ENCODE data around the gene HOXA7. TPM values are rescaled to one million over a fixed set of nuclear protein-coding genes. Genes with fewer than 3 reads are reported as not detected.

The HOXA7 gene
- total RNA-seq, 1 donor from 2014 or later, result not detected

DNA sequence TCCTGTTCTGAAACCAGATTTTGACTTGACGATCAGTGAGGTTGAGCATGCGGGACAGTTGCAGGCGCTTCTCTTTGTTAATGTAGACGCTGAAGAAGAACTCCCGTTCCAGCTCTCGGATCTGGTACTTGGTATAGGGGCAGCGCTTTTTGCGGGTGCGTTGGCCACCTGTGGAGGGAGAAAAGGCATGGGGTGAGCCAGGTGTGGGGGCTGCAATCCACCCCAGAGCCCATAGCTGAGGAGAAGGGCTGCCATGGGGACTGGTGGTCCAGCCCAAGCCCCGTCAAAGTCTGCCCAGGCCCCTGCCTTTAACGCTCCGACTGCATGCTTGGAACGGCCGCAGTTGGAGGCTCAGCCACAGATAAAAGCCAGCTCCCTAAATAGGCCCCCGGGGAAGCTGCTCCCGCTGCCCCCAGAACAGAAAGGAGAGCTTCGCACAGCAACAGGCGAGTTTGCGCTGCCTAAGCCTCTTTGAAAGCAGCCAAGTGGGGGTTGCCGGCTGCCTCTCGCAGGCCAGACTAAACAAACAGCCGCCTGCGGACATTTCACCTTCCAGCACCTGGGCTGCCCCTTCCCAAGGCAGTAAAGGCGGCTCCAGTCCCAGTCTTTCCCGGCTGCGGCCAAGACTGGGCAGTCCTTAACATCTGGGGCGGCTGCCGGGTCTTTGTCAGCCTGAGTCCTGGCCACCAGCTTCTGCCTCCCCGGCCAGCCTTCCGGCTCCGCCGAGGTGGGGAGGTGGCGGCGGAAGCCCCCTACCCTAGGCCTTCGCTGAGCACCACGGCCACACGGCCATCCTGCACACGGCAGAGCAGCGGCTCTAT lies 26.6 kb upstream of the HOXA7 start:
- peaks cover 8% of the 10 kb centered on the region for H3K4me1 Mint-ChIP-seq (ENCODE audit: low read depth)
- no peaks in the 10 kb centered on the region for H3K9me3 Mint-ChIP-seq
- peaks cover 70% of the 10 kb centered on the region for H3K27me3 Mint-ChIP-seq (ENCODE audit: low read depth)
- no peak overlapping the region for H3K4me3 Mint-ChIP-seq (ENCODE audit: low read depth)
- H3K27ac Mint-ChIP-seq, result no peak overlapping the region
- DNase-seq (ENCODE audit: low spot score), result no peak
- no peaks in the 10 kb centered on the region for H3K36me3 Mint-ChIP-seq (ENCODE audit: low read depth)
- intact Hi-C loops (cut with micrococcal nuclease), result no loop called here

DNA sequence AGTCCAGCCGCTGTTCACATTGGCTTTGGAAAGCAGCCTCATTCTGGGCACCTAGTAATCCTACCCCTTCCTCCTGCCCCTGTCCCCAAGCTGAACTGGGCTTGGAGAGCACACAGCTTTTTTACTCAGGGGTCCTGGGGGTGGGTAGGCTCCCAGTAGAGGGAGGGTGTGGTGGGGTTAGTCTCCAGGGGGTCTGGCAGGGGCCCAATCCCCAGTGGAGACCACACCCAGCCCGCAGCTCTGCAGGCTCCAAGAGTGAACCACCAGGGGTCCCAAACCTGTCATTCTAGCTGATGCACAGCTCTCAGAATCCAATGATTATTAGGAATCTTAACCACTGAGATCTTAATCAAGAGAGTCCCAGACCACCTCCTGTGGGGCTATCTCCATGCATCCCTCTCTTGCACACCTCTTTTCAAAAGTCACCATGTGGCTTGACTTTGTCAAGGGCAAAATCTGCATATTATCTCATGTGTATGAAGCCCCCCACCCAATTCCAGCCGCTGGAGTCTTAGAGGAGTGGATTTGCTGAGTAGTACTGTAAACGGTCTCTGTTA lies 25.9 kb upstream of the HOXA7 start:
- no peak for DNase-seq (ENCODE audit: low spot score)
- Mint-ChIP-seq H3K36me3 (ENCODE audit: low read depth) (no peaks in the 10 kb centered on the region), H3K27ac (no peak overlapping the region), H3K4me3 (ENCODE audit: low read depth) (no peak overlapping the region), H3K27me3 (ENCODE audit: low read depth) (peaks cover 70% of the 10 kb centered on the region), H3K9me3 (no peaks in the 10 kb centered on the region), H3K4me1 (ENCODE audit: low read depth) (peaks cover 8% of the 10 kb centered on the region)
- intact Hi-C loops (cut with micrococcal nuclease), result no loop called here

DNA sequence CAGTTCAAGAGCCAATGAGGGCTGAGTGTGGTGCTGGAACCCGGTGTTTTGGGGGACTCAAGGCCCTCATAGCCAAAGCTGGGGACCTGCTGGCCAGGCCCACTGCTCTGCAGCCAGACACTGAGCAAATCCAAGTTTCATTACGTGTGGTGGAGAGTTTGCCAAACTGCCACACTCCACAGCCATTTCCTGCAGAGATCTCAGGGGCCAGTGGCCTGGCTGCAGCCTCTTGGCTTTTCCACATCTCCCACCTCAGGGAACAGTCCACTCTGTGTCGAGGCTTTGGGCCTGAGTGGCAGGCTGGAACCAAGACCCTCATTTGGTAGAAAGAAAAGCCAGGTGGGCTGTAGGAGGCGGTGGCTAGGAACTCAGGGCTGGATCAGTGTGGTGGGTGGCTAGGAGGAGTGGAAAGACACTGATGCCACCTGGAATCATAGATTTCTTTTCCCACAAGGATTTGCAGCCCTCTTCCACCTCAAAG lies 25.4 kb upstream of the HOXA7 start:
- H3K4me3 Mint-ChIP-seq (ENCODE audit: low read depth), result no peak overlapping the region
- no peak for DNase-seq (ENCODE audit: low spot score)

DNA sequence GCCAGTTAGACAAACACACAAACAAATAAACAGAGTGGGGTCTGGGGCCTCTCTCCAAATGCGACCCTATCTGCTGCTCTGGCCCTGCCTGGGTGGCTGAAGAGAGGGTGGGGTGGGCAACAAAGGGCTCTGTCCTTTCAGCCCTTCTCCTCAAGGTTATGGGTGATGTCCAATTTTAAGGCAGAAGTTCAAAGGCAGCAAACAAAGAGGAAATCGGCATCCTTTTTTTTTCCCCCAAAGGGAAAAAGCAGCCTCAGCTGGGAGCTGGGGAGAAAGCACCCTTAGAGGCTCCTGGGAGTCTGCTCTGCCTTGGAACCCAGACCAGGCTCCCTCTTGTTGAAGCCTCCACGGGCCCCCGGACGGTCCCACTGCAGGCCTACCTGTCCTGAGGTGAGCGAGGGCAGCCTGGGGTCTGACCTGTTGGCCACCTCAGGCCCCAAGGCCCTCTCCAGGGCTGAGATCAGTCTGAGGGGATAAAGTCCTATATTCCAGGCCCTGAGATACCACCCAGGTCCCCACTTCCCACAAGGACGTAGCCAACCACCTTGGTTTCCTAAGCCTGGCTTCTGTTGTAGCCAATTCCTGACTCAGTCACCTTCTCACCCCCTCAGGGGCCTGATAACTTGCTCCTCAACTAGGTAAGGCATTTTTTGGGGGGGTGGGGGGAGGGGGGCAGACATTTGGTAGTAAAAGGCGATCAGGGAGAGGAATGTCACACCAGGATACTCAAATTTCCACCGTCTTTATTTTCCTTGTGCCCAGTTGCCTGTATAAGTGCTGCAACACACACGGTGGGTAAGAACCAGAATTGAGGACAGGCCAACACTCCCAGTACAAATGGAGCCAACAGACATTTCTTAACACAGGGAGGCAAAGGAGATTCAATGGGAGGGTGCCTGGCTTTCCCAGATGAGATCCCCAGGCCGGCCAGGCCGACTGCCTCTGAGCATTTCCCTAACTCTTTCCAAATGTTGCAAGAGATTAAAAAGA lies 24.3 kb upstream of the HOXA7 start:
- Mint-ChIP-seq H3K27me3 (ENCODE audit: low read depth) (peaks cover 65% of the 10 kb centered on the region), H3K27ac (no peak overlapping the region), H3K9me3 (no peaks in the 10 kb centered on the region), H3K36me3 (ENCODE audit: low read depth) (no peaks in the 10 kb centered on the region), H3K4me1 (ENCODE audit: low read depth) (peaks cover 5% of the 10 kb centered on the region), H3K4me3 (ENCODE audit: low read depth) (no peak overlapping the region)
- intact Hi-C loops (cut with micrococcal nuclease), result no loop called here
- DNase-seq (ENCODE audit: low spot score), result no peak

More for the DNA sequence above, 25.4 kb upstream of the HOXA7 start:
- H3K36me3 Mint-ChIP-seq (ENCODE audit: low read depth), result no peaks in the 10 kb centered on the region
- peaks cover 66% of the 10 kb centered on the region for H3K27me3 Mint-ChIP-seq (ENCODE audit: low read depth)
- H3K9me3 Mint-ChIP-seq, result no peaks in the 10 kb centered on the region
- H3K4me1 Mint-ChIP-seq (ENCODE audit: low read depth), result peaks cover 8% of the 10 kb centered on the region
- intact Hi-C loops (cut with micrococcal nuclease), result no loop called here
- no peak overlapping the region for H3K27ac Mint-ChIP-seq

DNA sequence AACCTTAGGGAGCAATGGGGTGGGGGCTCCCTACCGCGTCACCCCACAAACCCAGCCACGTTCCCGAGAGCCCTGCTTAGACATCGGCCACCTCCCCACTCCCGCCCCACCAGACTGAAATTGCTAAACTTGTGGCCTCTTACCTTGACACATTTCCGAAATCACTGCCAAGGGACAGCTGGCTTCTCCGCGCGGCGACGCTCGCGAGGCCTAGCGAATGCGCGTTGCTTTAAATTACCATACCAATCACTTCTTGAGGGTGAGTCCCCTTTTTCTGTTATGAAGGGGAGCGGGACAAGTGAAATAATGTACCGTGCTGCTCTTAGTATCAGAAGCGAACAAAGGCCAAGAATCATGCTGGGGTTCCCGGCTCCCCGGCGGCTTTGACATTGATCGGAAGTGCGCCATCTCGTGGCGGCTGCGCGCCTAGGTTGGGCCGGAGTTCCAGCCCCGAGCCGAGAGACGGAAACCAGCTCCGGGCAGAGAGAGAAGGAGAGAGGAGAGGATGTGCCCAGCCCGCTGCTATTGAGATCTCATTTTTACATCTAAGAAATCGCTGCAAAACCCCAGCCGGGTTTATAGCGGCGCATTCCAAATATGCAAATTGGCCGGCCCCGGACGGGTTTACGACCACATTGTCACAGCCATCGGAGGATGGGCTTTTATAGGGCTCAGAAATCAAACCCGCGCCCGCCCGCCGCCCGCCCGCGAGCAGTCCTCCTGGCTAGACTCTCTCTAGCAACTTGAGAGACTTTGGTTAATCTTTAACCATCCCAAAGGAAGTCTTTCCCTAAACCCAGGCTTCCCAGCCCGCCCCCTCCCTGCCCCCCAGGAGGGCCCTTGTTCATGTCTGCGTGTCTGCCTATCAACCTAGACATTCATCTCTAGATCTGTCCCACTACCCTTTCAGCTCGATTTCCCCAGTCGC lies 23.3 kb upstream of the HOXA7 start:
- peaks cover 2% of the 10 kb centered on the region for H3K4me1 Mint-ChIP-seq (ENCODE audit: low read depth)
- no peaks in the 10 kb centered on the region for H3K9me3 Mint-ChIP-seq
- peak; percentile 45 for DNase-seq (ENCODE audit: low spot score)
- no peaks in the 10 kb centered on the region for H3K36me3 Mint-ChIP-seq (ENCODE audit: low read depth)
- no peak overlapping the region for H3K4me3 Mint-ChIP-seq (ENCODE audit: low read depth)
- peaks cover 63% of the 10 kb centered on the region for H3K27me3 Mint-ChIP-seq (ENCODE audit: low read depth)
- no peak overlapping the region for H3K27ac Mint-ChIP-seq
- intact Hi-C loops (cut with micrococcal nuclease), result no loop called here

DNA sequence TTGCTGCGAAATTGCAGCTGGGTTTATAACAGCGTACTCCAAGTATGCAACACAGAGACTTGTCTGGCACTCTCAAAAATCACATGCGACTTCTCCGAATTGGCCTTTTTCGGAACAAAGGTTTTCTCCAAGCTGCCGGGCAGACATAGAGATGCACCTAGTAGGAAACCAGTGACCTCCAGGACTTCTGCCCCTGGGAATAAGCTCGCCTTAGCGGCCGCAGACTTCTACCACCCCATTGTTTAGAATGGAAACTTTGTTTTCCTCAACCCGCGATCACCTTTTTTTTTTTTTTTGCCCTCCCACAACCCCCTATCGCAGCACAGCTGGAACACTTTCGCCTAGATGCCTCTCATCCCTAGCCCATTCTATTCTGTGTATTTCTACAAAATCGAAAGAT lies 22.6 kb upstream of the HOXA7 start:
- DNase-seq (ENCODE audit: low spot score), result no peak
- Mint-ChIP-seq H3K36me3 (ENCODE audit: low read depth) (no peaks in the 10 kb centered on the region), H3K4me3 (ENCODE audit: low read depth) (no peak overlapping the region), H3K9me3 (no peaks in the 10 kb centered on the region), H3K4me1 (ENCODE audit: low read depth) (no peaks in the 10 kb centered on the region), H3K27ac (no peak overlapping the region), H3K27me3 (ENCODE audit: low read depth) (peaks cover 64% of the 10 kb centered on the region)
- intact Hi-C loops (cut with micrococcal nuclease), result no loop called here

DNA sequence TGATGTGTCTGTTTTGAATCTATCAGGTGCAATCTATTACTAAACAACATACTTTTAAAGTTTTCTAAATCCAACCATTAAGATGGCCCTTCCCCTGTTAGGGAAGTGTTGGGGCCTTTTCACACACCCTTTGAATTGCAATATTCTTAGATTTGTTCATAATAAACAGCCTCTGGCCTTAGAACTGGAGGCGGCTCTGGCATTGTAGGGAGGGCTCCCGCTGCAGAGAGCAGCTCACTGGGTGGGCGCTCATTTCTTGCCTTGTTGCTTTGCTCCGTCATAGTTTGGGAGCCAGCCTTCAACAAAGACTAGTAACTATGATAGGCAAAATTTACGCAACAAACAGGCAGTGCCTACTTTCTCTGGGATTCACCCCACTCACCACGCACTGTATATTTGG lies 21.9 kb upstream of the HOXA7 start:
- Mint-ChIP-seq H3K4me1 (ENCODE audit: low read depth) (no peaks in the 10 kb centered on the region), H3K9me3 (no peaks in the 10 kb centered on the region), H3K36me3 (ENCODE audit: low read depth) (no peaks in the 10 kb centered on the region), H3K27me3 (ENCODE audit: low read depth) (peaks cover 61% of the 10 kb centered on the region), H3K27ac (no peak overlapping the region), H3K4me3 (ENCODE audit: low read depth) (no peak overlapping the region)
- intact Hi-C loops (cut with micrococcal nuclease), result no loop called here
- DNase-seq (ENCODE audit: low spot score), result no peak

DNA sequence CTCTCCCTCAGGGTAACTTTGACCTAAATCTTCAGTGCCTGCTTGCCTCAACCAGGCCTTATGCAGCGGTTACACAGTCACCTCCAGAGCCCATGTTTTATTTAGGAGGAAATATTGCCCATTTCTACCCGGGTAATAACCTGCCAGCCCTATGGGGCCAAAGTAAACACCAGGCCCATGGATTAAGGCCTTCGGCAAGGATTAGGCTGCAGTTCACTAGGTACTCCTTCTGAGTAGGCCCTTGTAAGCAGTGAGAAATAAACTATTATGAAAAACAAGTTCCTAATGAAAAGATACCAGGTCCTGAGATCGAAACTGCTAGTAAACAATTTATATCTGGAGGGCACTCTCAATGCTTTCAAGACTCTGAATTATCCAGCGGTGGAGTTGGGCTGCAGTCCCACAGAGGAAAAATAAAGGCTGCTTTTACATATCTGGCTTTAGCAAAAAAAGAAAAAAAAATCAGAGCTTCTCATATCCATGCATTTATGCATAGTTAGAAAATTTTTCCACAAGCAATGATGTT lies 21.4 kb upstream of the HOXA7 start:
- intact Hi-C loops (cut with micrococcal nuclease), result no loop called here
- peaks cover 58% of the 10 kb centered on the region for H3K27me3 Mint-ChIP-seq (ENCODE audit: low read depth)
- no peaks in the 10 kb centered on the region for H3K36me3 Mint-ChIP-seq (ENCODE audit: low read depth)
- no peak overlapping the region for H3K4me3 Mint-ChIP-seq (ENCODE audit: low read depth)
- H3K27ac Mint-ChIP-seq, result no peak overlapping the region
- no peaks in the 10 kb centered on the region for H3K9me3 Mint-ChIP-seq
- H3K4me1 Mint-ChIP-seq (ENCODE audit: low read depth), result no peaks in the 10 kb centered on the region
- no peak for DNase-seq (ENCODE audit: low spot score)

DNA sequence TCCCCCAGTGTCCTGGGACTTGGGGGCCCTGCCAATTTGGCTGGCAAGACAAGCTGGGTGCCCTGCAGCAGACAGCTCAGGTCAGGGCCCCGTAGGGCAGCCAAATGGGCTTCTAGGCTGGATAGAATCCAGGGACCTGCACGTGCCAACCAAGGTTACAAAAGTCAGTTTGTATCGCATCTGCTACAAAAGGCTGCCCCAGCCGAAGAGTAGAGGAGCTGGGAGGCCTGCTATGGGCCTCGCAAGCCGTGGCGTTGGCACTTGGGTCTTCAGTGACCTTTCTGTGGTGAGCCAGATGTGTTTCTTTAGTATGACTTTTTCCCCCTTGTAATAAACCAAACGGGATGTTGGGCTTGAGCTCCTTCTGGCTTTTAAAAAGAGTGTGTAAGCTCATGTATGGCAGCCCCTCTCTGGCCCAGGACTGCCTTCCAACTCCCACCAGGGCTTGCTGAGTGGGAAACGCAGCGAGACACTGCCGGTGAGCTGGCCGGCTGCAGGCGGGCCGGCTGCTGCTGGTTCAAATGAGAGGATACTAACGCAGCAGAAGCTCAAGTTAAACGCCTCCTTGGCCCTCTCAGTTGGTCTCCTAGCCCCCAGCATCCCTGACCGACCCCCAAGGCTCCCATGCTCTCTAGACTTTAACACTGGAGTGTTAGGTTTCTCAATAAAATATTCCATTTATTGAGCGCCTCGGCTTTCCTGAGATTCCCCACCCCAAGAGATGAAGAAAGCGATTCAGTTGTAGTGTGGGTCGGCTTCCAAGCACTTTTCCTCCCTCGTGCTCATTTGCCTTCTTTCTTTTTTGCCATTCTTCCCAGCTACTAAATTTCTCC lies 20.7 kb upstream of the HOXA7 start:
- H3K27ac Mint-ChIP-seq, result no peak overlapping the region
- H3K9me3 Mint-ChIP-seq, result no peaks in the 10 kb centered on the region
- intact Hi-C loops (cut with micrococcal nuclease), result no loop called here
- H3K27me3 Mint-ChIP-seq (ENCODE audit: low read depth), result peaks cover 57% of the 10 kb centered on the region
- H3K4me3 Mint-ChIP-seq (ENCODE audit: low read depth), result no peak overlapping the region
- no peak for DNase-seq (ENCODE audit: low spot score)
- H3K36me3 Mint-ChIP-seq (ENCODE audit: low read depth), result no peaks in the 10 kb centered on the region
- no peaks in the 10 kb centered on the region for H3K4me1 Mint-ChIP-seq (ENCODE audit: low read depth)

DNA sequence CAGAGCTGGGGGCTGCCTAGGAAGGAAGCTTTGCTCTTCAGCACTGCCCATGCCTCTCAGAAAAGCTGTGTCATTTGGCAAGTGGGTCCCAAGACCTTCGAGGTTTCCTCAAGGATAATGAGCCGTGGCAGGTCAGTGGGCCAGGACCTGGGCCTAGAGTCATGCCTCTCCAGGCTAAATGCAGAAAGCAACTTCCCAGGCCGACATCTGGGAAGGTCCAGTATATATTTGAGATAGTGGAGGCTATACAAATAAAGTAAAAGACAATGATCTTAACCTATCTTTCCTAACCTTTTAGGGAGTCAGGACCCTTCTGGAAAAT lies 20.0 kb upstream of the HOXA7 start:
- intact Hi-C loops (cut with micrococcal nuclease), result no loop called here

More for the DNA sequence above, 20.0 kb upstream of the HOXA7 start:
- no peak overlapping the region for H3K27ac Mint-ChIP-seq
- H3K9me3 Mint-ChIP-seq, result no peaks in the 10 kb centered on the region
- H3K4me3 Mint-ChIP-seq (ENCODE audit: low read depth), result no peak overlapping the region
- H3K36me3 Mint-ChIP-seq (ENCODE audit: low read depth), result no peaks in the 10 kb centered on the region
- no peak for DNase-seq (ENCODE audit: low spot score)
- peaks cover 2% of the 10 kb centered on the region for H3K4me1 Mint-ChIP-seq (ENCODE audit: low read depth)
- H3K27me3 Mint-ChIP-seq (ENCODE audit: low read depth), result peaks cover 60% of the 10 kb centered on the region
